MM.1S (cell line): ENCODE measurements around the gene LEMD2.

Experiments used
- EZH2 ChIP-seq: fragments of 300-600 bp; sonication (generic); optimal IDR thresholded peaks from 2 replicates; pipeline ENCODE3; 2017; ENCODE audit warnings: low read depth, mild to moderate bottlenecking, antibody characterized with exemption, low read length, mixed read lengths
- EZH2phosphoT487 ChIP-seq: fragments of 300-600 bp; sonication (generic); IDR thresholded peaks from 2 replicates; pipeline ENCODE4 v1.6.1; 2018; ENCODE audit warnings: antibody characterized with exemption, low read length
- TF ChIP-seq, protein P1 (sequence below): fragments of 300-600 bp; sonication (generic); IDR thresholded peaks from 2 replicates; pipeline ENCODE4 v1.5.1; 2016; ENCODE audit warnings: antibody characterized with exemption, low read length, mixed read lengths

DNA sequence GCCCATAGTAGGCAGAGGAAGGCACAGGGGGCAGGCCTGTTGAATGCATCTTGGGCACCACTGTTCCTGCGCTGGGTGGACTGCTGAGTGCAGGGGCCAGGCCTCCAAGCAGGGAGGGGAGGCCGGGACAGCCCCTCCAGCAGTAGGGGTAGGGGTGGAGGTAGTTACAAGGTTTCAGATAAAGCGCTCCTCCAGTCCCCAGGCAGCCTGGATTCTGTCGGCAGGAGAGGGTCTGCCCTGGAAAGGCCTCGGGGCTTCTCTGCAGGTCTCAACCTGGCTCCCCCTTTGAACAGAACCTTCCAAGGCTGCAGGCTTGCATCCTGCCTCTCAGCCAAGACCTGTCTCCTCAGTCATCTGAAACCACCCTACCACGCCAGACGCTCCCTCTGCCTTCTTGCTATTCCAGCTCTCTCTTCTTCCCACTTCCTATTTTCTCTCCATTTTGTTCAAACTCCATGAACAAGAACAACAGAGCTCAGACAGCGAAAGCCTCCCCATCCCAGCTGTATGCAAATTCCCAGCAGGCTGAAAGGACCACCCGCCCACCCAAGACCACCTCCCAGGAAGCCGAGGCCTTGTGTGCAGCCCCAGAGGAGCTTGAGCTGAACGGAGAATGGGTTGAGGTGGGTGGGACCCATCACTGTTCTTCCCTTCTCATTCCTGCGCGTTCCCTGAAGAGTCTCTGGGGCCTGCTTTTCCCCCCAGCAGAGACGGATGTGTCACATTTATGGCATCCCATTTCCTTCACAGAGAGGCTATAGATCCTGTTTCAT, 13.4 kb upstream of the LEMD2 start:
- TF ChIP-seq EZH2 (no peak), EZH2phosphoT487 (no peak)
- TF ChIP-seq, protein P1, sequence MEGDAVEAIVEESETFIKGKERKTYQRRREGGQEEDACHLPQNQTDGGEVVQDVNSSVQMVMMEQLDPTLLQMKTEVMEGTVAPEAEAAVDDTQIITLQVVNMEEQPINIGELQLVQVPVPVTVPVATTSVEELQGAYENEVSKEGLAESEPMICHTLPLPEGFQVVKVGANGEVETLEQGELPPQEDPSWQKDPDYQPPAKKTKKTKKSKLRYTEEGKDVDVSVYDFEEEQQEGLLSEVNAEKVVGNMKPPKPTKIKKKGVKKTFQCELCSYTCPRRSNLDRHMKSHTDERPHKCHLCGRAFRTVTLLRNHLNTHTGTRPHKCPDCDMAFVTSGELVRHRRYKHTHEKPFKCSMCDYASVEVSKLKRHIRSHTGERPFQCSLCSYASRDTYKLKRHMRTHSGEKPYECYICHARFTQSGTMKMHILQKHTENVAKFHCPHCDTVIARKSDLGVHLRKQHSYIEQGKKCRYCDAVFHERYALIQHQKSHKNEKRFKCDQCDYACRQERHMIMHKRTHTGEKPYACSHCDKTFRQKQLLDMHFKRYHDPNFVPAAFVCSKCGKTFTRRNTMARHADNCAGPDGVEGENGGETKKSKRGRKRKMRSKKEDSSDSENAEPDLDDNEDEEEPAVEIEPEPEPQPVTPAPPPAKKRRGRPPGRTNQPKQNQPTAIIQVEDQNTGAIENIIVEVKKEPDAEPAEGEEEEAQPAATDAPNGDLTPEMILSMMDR, result no peak
